AG09309 (cell line): Measurements from ENCODE around the gene TMEM247.
"Not testable (repeated sequence)": the region's sequence is repeated elsewhere in the genome, so short reads cannot be mapped to it uniquely, and the experiment has no call there.

Source experiments
- DNase-seq: peaks from one replicate; pipeline ENCODE4 v3.0.0-alpha.2; 2010; ENCODE audit warnings: low read depth
- H3K4me3 ChIP-seq: 2 replicates; pipeline ENCODE4 v1.5.1; 2011; ENCODE audit warnings: mild to moderate bottlenecking, low read depth, low read length, moderate library complexity; ENCODE audit not compliant: control insufficient read depth
- TF ChIP-seq, protein P1 (sequence below): IDR thresholded peaks from 2 replicates; pipeline ENCODE4 v1.5.1; 2011; ENCODE audit warnings: mild to moderate bottlenecking, low read depth, low read length, inconsistent platforms; ENCODE audit not compliant: insufficient read depth, control insufficient read depth; ENCODE audit errors: missing control alignments

The TMEM247 gene

DNA sequence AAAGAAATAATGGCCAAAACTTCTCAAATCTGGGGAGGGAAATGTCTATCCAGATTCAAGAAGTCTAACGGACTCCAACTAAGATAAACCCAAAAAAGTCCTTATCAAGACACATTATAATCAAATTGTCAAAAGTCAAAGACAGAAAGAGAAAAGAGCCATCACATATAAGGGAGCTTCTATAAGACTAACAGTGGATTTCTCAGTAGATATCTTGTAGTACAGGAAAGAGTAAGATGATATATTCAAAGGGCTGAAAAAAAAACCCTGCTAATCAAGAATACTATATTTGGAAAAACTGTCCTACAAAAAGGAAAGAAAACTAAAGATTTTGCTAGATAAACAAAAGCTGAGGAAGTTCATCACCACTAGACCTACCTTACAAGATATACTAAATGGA is 35.4 kb downstream of the TMEM247 start:
- TF ChIP-seq, protein P1, sequence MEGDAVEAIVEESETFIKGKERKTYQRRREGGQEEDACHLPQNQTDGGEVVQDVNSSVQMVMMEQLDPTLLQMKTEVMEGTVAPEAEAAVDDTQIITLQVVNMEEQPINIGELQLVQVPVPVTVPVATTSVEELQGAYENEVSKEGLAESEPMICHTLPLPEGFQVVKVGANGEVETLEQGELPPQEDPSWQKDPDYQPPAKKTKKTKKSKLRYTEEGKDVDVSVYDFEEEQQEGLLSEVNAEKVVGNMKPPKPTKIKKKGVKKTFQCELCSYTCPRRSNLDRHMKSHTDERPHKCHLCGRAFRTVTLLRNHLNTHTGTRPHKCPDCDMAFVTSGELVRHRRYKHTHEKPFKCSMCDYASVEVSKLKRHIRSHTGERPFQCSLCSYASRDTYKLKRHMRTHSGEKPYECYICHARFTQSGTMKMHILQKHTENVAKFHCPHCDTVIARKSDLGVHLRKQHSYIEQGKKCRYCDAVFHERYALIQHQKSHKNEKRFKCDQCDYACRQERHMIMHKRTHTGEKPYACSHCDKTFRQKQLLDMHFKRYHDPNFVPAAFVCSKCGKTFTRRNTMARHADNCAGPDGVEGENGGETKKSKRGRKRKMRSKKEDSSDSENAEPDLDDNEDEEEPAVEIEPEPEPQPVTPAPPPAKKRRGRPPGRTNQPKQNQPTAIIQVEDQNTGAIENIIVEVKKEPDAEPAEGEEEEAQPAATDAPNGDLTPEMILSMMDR = no peak

GRCh38 chr2:46517485-46517884 is 38.1 kb downstream of the TMEM247 start:
- DNase-seq = no peak
- TF ChIP-seq, protein P1 = no peak
- H3K4me3 ChIP-seq = no peak overlapping the region

More for the DNA sequence above, 35.4 kb downstream of the TMEM247 start:
- no peak overlapping the region for H3K4me3 ChIP-seq
- no peak for DNase-seq

DNA sequence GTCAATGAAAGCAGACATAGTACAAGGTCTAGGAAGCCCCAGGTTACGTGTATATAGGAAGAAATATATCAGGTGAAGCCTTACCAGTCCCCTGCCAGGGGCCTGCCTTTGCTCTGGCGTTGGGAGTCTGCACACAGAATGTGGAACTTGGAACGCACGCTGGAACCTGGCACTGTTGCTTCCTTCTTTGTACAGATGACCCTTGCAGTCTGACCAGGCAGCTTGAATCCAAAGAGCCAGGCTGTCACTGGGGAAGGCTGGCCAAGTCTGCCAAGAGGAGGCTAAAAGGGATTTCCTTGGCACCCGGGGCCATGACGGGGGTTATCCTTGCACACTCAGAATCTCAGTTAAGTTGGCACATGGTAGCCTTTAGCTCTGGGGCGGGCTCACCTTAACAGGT is 39.5 kb downstream of the TMEM247 start:
- no peak overlapping the region for H3K4me3 ChIP-seq
- TF ChIP-seq, protein P1 = no peak
- no peak for DNase-seq

DNA sequence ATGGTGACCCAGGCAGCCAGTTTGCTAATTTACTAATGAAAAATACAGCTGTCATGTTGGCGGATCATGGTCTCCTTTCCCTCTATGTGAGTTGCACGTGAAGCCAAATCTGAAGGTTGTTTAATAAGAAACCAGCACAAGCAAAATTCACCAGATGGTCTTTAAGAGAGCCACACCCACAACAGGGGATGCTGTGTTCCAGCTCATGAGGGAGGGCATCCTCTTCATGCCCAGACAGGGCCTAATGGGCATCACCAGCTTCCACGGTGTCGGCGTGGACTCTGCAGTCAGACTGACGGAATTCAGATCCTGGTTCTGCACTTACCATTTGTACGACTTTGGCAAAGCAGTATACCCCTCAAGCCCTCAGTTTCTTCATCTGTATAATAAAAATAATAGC is 39.9 kb downstream of the TMEM247 start:
- TF ChIP-seq, protein P1 = no peak
- no peak overlapping the region for H3K4me3 ChIP-seq
- no peak for DNase-seq

DNA sequence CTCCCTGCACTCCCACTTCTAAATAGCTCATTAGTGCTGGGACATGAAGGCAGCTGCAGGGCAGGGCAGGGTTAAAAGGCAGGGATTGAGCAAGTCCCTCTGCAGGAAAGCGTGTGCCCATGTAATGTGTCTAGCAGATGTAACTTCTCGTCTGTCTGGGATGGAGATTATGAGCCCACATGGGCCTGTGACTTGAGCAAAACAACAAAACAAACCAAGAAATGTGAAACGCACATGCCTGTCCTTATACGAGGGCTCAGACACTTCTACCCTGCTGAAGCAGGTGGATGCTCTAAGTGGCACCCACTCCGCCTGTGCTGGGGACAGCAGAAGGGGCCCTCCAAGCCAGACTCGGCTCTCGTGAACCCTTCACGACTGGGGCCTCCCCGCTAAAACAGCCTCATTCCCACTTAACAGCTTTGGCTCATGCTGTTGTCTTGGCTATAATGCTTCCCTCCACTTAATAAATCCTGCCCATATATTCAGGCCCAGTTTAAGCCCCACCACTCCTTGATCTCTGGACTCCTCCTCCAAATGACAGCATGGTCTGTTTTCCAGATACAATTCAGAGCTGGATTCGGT is 40.9 kb downstream of the TMEM247 start:
- DNase-seq = no peak
- TF ChIP-seq, protein P1 = no peak
- no peak overlapping the region for H3K4me3 ChIP-seq

DNA sequence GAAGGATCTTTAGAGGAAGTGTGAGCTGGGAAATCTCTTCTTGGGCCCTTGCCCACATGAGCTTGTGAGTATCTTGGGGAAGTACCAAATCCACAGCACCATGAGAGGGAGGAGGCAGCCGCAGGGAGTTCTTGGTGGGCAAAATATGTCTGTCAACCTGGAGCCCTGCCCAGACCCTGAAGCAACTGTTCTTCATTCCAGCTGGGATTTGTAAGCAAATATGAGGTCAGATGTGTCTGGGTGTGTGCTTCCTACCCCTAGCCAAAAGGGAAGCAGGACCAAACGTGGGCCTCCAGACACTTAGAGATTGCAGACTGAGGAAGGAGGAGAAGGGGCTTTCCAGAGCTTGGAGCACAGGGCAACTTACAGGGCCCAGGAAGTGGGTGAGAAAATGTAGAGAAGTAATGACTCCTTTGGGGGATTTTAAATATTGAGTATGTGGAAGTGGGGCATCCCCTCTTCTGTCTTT is 41.9 kb downstream of the TMEM247 start:
- peak; percentile 89 for DNase-seq
- TF ChIP-seq, protein P1 = no peak

DNA sequence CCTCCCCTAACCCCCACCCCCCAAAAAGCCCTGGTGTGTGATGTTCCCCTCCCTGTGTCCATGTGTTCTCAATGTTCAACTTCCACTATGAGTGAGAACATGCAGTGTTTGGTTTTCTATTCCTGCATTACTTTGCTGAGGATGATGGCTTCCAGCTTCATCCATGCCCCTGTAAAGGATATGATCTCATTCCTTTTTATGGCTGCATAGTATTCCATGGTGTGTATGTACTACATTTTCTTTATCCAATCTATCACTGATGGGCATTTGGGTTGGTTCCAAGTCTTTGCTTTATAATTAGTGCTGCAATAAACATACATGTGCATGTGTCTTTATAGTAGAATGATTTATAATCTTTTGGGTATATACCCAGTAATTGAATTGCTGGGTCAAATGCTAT is 43.0 kb downstream of the TMEM247 start:
- not testable (repeated sequence) for H3K4me3 ChIP-seq, DNase-seq

More for the DNA sequence above, 41.9 kb downstream of the TMEM247 start:
- no peak overlapping the region for H3K4me3 ChIP-seq
